Keratinocyte (primary cell): ENCODE measurements around the gene STARD3.

Experiments
- EZH2 ChIP-seq: IDR thresholded peaks from one replicate; pipeline ENCODE4 v1.6.1; 2012; ENCODE audit warnings: inconsistent platforms, mild to moderate bottlenecking, low read length, moderate library complexity
- TF ChIP-seq, protein P1 (sequence below), 3 experiments: IDR thresholded peaks in 1 of 3; conservative IDR thresholded peaks in 1 of 3; optimal IDR thresholded peaks in 1 of 3; 2 replicates in 2 of 3; 3 replicates in 1 of 3; pipeline versions ENCODE3 to v1.5.1; 2011; ENCODE audit warnings: low read length in 3 of 3, mild to moderate bottlenecking in 3 of 3, moderate library complexity in 2 of 3, control low read depth in 1 of 3, inconsistent platforms in 1 of 3; ENCODE audit not compliant: insufficient read depth in 2 of 3; ENCODE audit errors: extremely low read depth in 1 of 3

DNA sequence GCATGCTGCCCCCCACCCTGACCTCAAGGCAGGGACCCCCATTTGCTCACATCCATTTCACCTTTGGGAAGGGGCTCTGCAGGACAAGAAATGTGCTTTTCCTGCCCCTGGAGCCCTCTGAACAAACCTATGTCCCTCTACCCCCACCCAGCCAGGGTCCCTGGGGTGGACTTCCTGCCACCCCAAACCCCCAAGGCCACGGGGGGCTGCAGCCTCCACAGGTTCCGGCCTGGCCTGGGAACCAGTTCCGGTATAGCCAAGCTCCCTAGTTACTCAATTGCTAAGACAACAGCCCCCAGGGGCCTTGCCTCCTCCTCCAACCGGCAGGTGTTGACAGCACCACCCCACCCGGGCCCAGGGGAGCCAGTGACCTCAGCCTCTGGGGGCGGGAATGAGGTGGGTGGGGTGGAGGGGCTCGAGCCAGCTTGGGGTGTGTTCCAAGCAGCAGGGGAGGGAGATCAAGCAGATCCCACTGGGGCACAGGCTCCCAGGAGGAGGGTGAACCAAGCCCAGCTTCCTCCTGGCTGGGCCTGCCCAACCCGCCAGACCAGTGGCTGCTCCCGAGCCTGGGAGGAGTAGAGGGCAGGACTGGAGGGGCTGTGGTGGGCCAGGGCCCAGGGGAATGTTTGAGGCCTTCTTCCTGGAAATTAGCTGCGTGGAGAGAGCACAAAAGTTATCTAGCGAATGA, 37.9 kb downstream of the STARD3 start:
- no peak for TF ChIP-seq EZH2
- TF ChIP-seq, protein P1, sequence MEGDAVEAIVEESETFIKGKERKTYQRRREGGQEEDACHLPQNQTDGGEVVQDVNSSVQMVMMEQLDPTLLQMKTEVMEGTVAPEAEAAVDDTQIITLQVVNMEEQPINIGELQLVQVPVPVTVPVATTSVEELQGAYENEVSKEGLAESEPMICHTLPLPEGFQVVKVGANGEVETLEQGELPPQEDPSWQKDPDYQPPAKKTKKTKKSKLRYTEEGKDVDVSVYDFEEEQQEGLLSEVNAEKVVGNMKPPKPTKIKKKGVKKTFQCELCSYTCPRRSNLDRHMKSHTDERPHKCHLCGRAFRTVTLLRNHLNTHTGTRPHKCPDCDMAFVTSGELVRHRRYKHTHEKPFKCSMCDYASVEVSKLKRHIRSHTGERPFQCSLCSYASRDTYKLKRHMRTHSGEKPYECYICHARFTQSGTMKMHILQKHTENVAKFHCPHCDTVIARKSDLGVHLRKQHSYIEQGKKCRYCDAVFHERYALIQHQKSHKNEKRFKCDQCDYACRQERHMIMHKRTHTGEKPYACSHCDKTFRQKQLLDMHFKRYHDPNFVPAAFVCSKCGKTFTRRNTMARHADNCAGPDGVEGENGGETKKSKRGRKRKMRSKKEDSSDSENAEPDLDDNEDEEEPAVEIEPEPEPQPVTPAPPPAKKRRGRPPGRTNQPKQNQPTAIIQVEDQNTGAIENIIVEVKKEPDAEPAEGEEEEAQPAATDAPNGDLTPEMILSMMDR (optimal IDR thresholded peaks at IDR 0.05 in 1 of 3, IDR thresholded peaks at IDR 0.05 in 1 of 3, conservative IDR thresholded peaks at IDR 0.05 in 1 of 3; ENCODE audit: extremely low read depth in 1 of 3, insufficient read depth in 2 of 3, low read length in 3 of 3), result no peak
